Small intestine (tissue), 16 donors: ENCODE measurements around the gene ITFG2. TPM values are rescaled to one million over a fixed set of nuclear protein-coding genes. Genes with fewer than 3 reads are reported as not detected.
A peak's percentile ranks its signal among the peaks of the same experiment; 100 is the strongest.
"Not testable (repeated sequence)": the region's sequence is repeated elsewhere in the genome, so short reads cannot be mapped to it uniquely, and the experiment has no call there.

Experiments used
- DNase-seq, 2 donors: peaks; one replicate each; pipeline versions ENCODE4 v3.0.0 to v3.0.0-alpha.2; 2013
- FAIRE-seq: peaks from 2 replicates; lab custom pipeline; 2012; peaks lifted over from hg19 to GRCh38; lab: Jason Lieb, UNC
- H3K27ac ChIP-seq, 3 donors: one replicate each; pipeline ENCODE4 v1.5.1; 2013; ENCODE audit warnings: low read length in 2 of 3, mild to moderate bottlenecking in 2 of 3, control low read depth in 1 of 3, inconsistent platforms in 1 of 3, low read depth in 1 of 3, moderate library complexity in 1 of 3
- H3K27me3 ChIP-seq, 3 donors: one replicate each; pipeline ENCODE4 v1.6.1; 2013; ENCODE audit warnings: low read length in 3 of 3, inconsistent platforms in 1 of 3; ENCODE audit not compliant: control insufficient read depth in 3 of 3, insufficient read depth in 3 of 3
- H3K36me3 ChIP-seq, 3 donors: one replicate each; pipeline ENCODE4 v1.6.1; 2013; ENCODE audit warnings: low read length in 3 of 3, inconsistent platforms in 1 of 3, low read depth in 1 of 3, mild to moderate bottlenecking in 1 of 3, moderate library complexity in 1 of 3; ENCODE audit not compliant: control insufficient read depth in 3 of 3, insufficient read depth in 2 of 3
- H3K4me1 ChIP-seq, 3 donors: one replicate each; pipeline ENCODE4 v1.6.1; 2013; ENCODE audit warnings: low read length in 2 of 3, inconsistent platforms in 1 of 3, low read depth in 1 of 3, mild to moderate bottlenecking in 1 of 3, moderate library complexity in 1 of 3; ENCODE audit not compliant: control insufficient read depth in 3 of 3, insufficient read depth in 2 of 3
- H3K4me3 ChIP-seq, 3 donors: one replicate each; pipeline ENCODE4 v1.5.1; 2013; ENCODE audit warnings: low read length in 3 of 3, control low read depth in 1 of 3, inconsistent platforms in 1 of 3, low read depth in 1 of 3, mild to moderate bottlenecking in 1 of 3, moderate library complexity in 1 of 3
- H3K9me3 ChIP-seq, 2 donors: one replicate each; pipeline ENCODE4 v1.6.1; 2013; ENCODE audit warnings: low read depth in 1 of 2, low read length in 1 of 2; ENCODE audit not compliant: control insufficient read depth in 2 of 2, insufficient read depth in 1 of 2
- WGBS, 3 donors: extraction: QIAGEN DNeasy Blood & Tissue Kit; methylation state at CpG; one replicate each; pipeline ENCODE4 v1.1.7; 2013; 5-methylcytosine and 5-hydroxymethylcytosine counted together
- long read RNA-seq, 10 donors: transcript quantifications; one replicate each; lab custom pipeline, GENCODE V29; 2026
- polyA plus RNA-seq, 4 donors: library from polyadenylated mRNA; stranded (reverse) in 3 of 4; unstranded in 1 of 4; fragments of 200-250 nt in 3 of 4; fragments of 120-200 nt in 1 of 4; gene quantifications; one replicate each; pipeline versions ENCODE4 v1.2.1 to v1.2.3, GENCODE V29; 2013
- donor health status: healthy with polysubstance abuse.
- donor health status: control.
- donor health status: control.
- donor health status: Bipolar disorder and iron deficiency.
- donor health status: healthy.

The ITFG2 gene
- polyA plus RNA-seq, result 10 to 100 TPM; 17.0 to 45.9 (median 22.3) TPM
- long read RNA-seq, donor 1, transcript ITFG2-211 (4 exons, 587 nt), result minor isoform, 5 of 45 reads
- long read RNA-seq, donor 1, transcript ITFG2-201 (12 exons, 2,361 nt), result major isoform, 8 of 45 reads
- long read RNA-seq, donor 1, partial matches to known transcripts, result 26 of 45 reads
- long read RNA-seq, donor 1, other reads (novel, unspliced or antisense), result 0 of 45 reads
- long read RNA-seq, donor 2, partial matches to known transcripts, result 0 of 1 reads
- long read RNA-seq, donor 2, other reads (novel, unspliced or antisense), result 0 of 1 reads
- long read RNA-seq, donor 3, partial matches to known transcripts, result 5 of 11 reads
- long read RNA-seq, donor 3, other reads (novel, unspliced or antisense), result 0 of 11 reads
- long read RNA-seq, donor 4, result 0 reads
- long read RNA-seq, donor 5, partial matches to known transcripts, result 0 of 4 reads
- long read RNA-seq, donor 5, other reads (novel, unspliced or antisense), result 0 of 4 reads
- long read RNA-seq, donor 6, partial matches to known transcripts, result 0 of 5 reads
- long read RNA-seq, donor 6, other reads (novel, unspliced or antisense), result 0 of 5 reads
- long read RNA-seq, donor 7, result 0 reads
- long read RNA-seq, donor 8, partial matches to known transcripts, result 0 of 1 reads
- long read RNA-seq, donor 8, other reads (novel, unspliced or antisense), result 0 of 1 reads
- long read RNA-seq, donor 9, partial matches to known transcripts, result 0 of 2 reads
- long read RNA-seq, donor 9, other reads (novel, unspliced or antisense), result 0 of 2 reads
- long read RNA-seq, donor 10, transcript ITFG2-201 (12 exons, 2,361 nt), result major isoform, 8 of 12 reads
- long read RNA-seq, donor 10, partial matches to known transcripts, result 0 of 12 reads
- long read RNA-seq, donor 10, other reads (novel, unspliced or antisense), result 0 of 12 reads

- Histone ChIP-seq H3K4me1 (no peaks in the 10 kb centered on the region), H3K27ac (peak within 1 kb of the TSS; percentile 84 to 95 (median 90)), H3K36me3 (peaks cover 0 to 16% (median 4%) of the 10 kb centered on the region in 3 donors), H3K4me3 (peak within 1 kb of the TSS; percentile 42 to 79 (median 63)), H3K27me3 (no peaks in the 10 kb centered on the region), H3K9me3 (no peaks in the 10 kb centered on the region)
- 0 to 1% (median 0%) methylated on average over 47 to 48 of the region's 48 CpGs for WGBS, 3 donors
- FAIRE-seq (no peak), DNase-seq (peak; percentile 99 to 100)
These were observed at the start of gene ITFG2 for GRCh38 chr12:2812290-2813213. Gene ITFG2 (plus strand): TSS chr12:2812668. CDS start chr12:2812761, 93 bp downstream.

GRCh38 chr12:2764398-2764797 lies 48.1 kb upstream of the ITFG2 start:
- H3K9me3 ChIP-seq, result no peaks in the 10 kb centered on the region
- peaks cover 0 to 3% (median 0%) of the 10 kb centered on the region in 3 donors for H3K4me1 ChIP-seq
- no peak overlapping the region for H3K4me3 ChIP-seq
- H3K27me3 ChIP-seq, result no peaks in the 10 kb centered on the region
- no peak overlapping the region for H3K27ac ChIP-seq
- peak in 1 of 2 donors; percentile 25 for DNase-seq
- H3K36me3 ChIP-seq, result no peaks in the 10 kb centered on the region
- no peak for FAIRE-seq

- peaks cover 0 to 5% (median 0%) of the 10 kb centered on the region in 3 donors for H3K4me1 ChIP-seq
- no peak overlapping the region for H3K27ac ChIP-seq
- H3K9me3 ChIP-seq, result no peaks in the 10 kb centered on the region
- H3K27me3 ChIP-seq, result no peaks in the 10 kb centered on the region
- no peak for FAIRE-seq
- H3K4me3 ChIP-seq, result no peak overlapping the region
- peak in 1 of 2 donors; percentile 4 for DNase-seq
- H3K36me3 ChIP-seq, result no peaks in the 10 kb centered on the region
- 39 to 75% (median 43%) methylated on average over 4 of the region's 4 CpGs for WGBS, 3 donors
These were observed 47.4 kb upstream of the ITFG2 start for GRCh38 chr12:2765052-2765451.

- no peak for FAIRE-seq
- Histone ChIP-seq H3K4me3 (no peak overlapping the region), H3K36me3 (no peaks in the 10 kb centered on the region), H3K27me3 (no peaks in the 10 kb centered on the region), H3K27ac (no peak overlapping the region), H3K9me3 (no peaks in the 10 kb centered on the region), H3K4me1 (peaks cover 0 to 5% (median 0%) of the 10 kb centered on the region in 3 donors)
- DNase-seq, result no peak
- 84 to 88% (median 87%) methylated on average over 6 of the region's 6 CpGs for WGBS, 3 donors
These were observed 46.9 kb upstream of the ITFG2 start for GRCh38 chr12:2765608-2766007.

- no peak overlapping the region for H3K4me3 ChIP-seq
- H3K36me3 ChIP-seq, result no peaks in the 10 kb centered on the region
- H3K27ac ChIP-seq, result no peak overlapping the region
- no peak for FAIRE-seq
- no peaks in the 10 kb centered on the region for H3K27me3 ChIP-seq
- 57 to 70% (median 62%) methylated on average over 10 of the region's 10 CpGs for WGBS, 3 donors
- DNase-seq, result no peak
- no peaks in the 10 kb centered on the region for H3K9me3 ChIP-seq
- H3K4me1 ChIP-seq, result peaks cover 0 to 5% (median 0%) of the 10 kb centered on the region in 3 donors
These were observed 44.1 kb upstream of the ITFG2 start for GRCh38 chr12:2768224-2768961.

DNA sequence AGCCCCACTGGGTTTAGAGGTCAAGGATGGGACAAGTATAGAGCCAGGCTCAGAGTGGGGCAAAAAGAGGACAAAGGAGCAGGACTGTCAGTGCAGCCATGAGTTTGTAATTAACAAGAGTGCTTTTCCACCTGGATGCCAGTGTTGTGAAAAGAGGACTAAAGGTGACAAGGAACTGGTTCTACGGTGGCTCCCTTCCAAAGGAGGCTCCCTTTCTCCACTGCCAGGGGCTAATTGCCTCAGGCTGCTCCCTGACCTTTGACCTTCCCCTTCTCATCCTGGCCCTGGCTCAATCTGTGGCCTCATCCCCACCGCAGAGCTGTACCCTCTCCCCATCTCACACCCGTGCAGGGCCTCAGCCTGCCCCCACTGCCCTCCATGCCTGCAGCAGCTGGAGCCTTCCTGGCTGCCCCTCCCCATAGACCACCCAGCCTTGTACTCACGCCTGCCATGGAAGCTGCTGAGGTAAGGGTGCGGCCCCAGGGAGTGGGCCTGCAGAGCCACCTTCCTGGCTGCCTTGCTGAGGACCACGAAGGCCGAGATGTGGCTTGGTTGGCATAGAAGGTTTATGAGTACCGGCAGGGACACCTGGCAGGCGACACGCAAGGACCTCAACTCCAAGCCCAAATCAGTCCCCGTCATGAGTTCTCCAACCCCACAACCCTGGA lies 42.5 kb upstream of the ITFG2 start:
- Histone ChIP-seq H3K27me3 (no peaks in the 10 kb centered on the region), H3K4me3 (no peak overlapping the region), H3K27ac (no peak overlapping the region), H3K36me3 (no peaks in the 10 kb centered on the region), H3K4me1 (peaks cover 0 to 2% (median 0%) of the 10 kb centered on the region in 3 donors), H3K9me3 (no peaks in the 10 kb centered on the region)
- 47 to 68% (median 48%) methylated on average over 11 of the region's 11 CpGs for WGBS, 3 donors
- peak; percentile 26 to 55 for DNase-seq
- no peak for FAIRE-seq

DNA sequence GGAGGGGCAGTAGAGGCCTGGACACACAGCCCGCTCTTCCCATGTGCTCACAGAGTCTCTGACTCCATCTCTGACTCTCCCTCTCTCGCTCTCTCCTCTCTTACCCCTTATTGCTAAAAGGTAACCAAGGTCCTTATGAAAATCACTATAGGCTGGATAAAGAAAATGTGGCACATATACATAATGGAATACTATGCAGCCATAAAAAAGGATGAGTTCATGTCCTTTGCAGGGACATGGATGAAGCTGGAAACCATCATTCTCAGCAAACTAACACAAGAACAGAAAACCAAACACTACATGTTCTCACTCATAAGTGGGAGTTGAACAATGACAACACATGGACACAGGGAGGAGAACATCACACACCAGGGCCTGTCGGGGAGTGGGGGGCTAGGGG lies 41.9 kb upstream of the ITFG2 start:
- not testable (repeated sequence) for H3K4me1 ChIP-seq

More for the DNA sequence above, 41.9 kb upstream of the ITFG2 start:
- not testable (repeated sequence) for H3K27ac ChIP-seq, H3K4me3 ChIP-seq, H3K27me3 ChIP-seq, H3K36me3 ChIP-seq, H3K9me3 ChIP-seq, FAIRE-seq, DNase-seq
- 93 to 96% (median 93%) methylated on average over 3 of the region's 3 CpGs for WGBS, 3 donors
